Measurements from ENCODE around the gene THBS4.

THBS4 gene

DNA sequence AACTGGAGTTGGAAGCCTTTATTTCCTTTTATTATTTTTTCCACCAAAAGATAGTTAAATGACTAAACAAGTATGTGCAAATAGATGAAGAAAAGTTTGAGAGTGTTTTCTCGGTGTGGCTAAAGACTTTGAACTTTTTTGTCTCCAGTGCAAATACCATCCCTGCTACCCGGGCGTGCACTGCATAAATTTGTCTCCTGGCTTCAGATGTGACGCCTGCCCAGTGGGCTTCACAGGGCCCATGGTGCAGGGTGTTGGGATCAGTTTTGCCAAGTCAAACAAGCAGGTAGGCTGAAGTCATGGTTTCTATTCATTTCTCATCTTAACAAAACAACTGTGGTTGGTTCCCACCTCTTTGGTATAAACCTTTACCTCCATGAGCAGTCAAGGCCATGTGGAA is 26.4 kb downstream of the THBS4 start:
- H3K36me3 ChIP-seq = no peaks in the 10 kb centered on the region
- no peak overlapping the region for H3K9ac ChIP-seq
- no peaks in the 10 kb centered on the region for H3K9me3 ChIP-seq
- H3K27ac ChIP-seq = no peak overlapping the region
- peaks cover 7% of the 10 kb centered on the region for H3K4me1 ChIP-seq
- H3K4me3 ChIP-seq = no peak overlapping the region
- no peak for TF ChIP-seq Cebpa-rat (IDR thresholded peaks at IDR 0.05)
- no peaks in the 10 kb centered on the region for H3K27me3 ChIP-seq
- H3K4me2 ChIP-seq = no peak overlapping the region
- H4K20me1 ChIP-seq = no peaks in the 10 kb centered on the region

DNA sequence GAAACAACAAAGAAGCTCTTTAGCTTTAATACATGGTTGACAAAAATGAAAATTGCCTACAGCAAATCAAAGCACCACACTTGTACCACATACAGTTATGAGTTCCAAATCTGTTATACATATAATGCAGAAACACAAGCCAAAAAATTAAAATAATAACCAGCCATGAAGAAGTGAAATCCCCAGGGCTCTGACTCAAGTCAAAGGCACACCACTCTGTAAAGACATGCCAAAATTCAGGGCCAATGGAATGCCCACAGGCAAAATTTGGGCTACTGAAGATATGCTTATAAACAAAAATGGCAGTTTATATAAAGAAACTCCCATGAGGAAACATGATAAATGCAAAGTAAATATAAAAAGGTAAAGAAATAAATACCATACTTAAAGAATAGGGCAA is 29.0 kb downstream of the THBS4 start:
- Histone ChIP-seq H3K36me3 (no peaks in the 10 kb centered on the region), H3K9me3 (no peaks in the 10 kb centered on the region), H3K4me1 (peaks cover 31% of the 10 kb centered on the region), H3K9ac (no peak overlapping the region), H3K27ac (no peak overlapping the region), H3K4me2 (no peak overlapping the region), H3K27me3 (no peaks in the 10 kb centered on the region), H3K4me3 (no peak overlapping the region), H4K20me1 (no peaks in the 10 kb centered on the region)
- no peak for TF ChIP-seq Cebpa-rat (IDR thresholded peaks at IDR 0.05)

DNA sequence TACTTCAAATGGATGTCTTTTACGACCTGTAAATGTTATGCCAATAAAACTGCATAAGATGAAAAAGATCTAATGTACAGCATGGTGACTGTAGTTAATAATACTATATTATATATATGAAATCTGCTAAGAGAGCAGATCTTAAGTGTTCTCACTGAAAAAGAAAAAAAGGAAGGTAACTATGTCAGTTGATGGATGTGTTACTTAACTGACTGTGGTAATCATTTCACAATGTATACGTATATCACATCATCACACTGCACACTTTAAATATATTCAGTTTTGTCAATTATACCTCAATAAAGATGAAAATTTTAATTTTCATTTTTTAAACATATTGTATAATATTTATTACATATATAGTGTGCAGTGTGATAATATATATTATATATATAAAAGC is 31.9 kb downstream of the THBS4 start:
- Histone ChIP-seq H3K36me3 (no peaks in the 10 kb centered on the region), H3K4me2 (peak overlapping the region; percentile 82; the same call in 1 of the 2 replicates), H3K4me3 (no peak overlapping the region), H3K9ac (no peak overlapping the region), H3K9me3 (no peaks in the 10 kb centered on the region), H3K27me3 (no peaks in the 10 kb centered on the region), H4K20me1 (no peaks in the 10 kb centered on the region), H3K27ac (no peak overlapping the region), H3K4me1 (peaks cover 53% of the 10 kb centered on the region)
- TF ChIP-seq Cebpa-rat (IDR thresholded peaks at IDR 0.05) = no peak

DNA sequence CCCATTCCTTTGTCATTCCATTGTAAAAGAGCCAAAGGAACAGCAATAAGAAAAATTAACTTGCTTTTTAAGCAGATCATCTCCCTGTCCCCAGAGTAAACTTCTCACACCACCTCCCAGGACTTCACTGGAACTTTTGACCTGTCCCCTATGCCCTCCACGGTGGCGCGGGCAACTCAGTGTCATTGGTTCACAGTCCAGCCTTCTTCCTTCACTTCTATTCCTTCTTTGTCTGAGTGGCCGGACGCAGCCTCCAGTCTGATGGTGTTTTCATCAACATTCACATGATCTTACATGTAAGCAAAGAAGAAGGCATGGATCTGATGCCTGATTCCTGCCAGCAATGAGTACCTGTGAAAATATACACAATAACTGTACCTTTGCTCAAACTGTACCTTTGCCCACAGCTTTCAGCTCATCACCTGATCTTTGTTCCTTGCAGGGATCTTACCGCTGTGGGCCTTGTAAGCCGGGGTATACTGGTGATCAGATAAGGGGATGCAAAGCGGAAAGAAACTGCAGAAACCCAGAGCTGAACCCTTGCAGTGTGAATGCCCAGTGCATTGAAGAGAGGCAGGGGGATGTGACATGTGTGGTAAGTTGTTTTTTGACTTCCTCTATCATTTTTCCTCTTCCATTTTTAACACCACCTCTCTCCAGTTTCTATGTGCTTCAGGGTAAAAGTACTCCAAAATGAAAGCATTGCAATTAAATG is 32.5 kb downstream of the THBS4 start:
- TF ChIP-seq Cebpa-rat (IDR thresholded peaks at IDR 0.05) = no peak
- no peak overlapping the region for H3K9ac ChIP-seq
- H3K9me3 ChIP-seq = no peaks in the 10 kb centered on the region
- H3K27me3 ChIP-seq = no peaks in the 10 kb centered on the region
- no peak overlapping the region for H3K4me3 ChIP-seq
- H3K4me2 ChIP-seq = peak overlapping the region; percentile 82
- peaks cover 6% of the 10 kb centered on the region; the same call in 1 of the 2 replicates for H3K36me3 ChIP-seq
- no peaks in the 10 kb centered on the region for H4K20me1 ChIP-seq
- peaks cover 60% of the 10 kb centered on the region for H3K4me1 ChIP-seq
- H3K27ac ChIP-seq = peak overlapping the region; percentile 88; the same call in 1 of the 2 replicates

DNA sequence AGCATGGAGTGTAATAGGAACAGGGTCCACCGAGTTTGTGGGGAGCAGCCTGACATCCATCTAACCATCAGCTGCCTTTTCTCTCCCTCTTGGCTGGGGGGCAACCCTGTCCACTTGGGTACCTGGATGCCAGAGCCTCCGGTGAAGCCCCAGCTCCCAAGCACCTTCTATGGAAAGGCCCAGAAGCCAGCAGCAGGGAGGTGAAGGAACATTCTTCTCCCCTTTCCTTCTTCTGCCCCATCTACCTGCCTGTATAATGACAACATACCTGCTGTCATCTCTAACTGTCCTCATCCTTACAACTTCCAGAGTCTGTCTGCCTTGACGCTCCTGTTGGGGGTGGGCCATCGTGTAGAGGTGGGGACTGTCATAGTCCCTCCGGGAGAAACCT is 33.1 kb downstream of the THBS4 start:
- no peak for TF ChIP-seq Cebpa-rat (IDR thresholded peaks at IDR 0.05)
- H3K27ac ChIP-seq = peak overlapping the region; percentile 88

DNA sequence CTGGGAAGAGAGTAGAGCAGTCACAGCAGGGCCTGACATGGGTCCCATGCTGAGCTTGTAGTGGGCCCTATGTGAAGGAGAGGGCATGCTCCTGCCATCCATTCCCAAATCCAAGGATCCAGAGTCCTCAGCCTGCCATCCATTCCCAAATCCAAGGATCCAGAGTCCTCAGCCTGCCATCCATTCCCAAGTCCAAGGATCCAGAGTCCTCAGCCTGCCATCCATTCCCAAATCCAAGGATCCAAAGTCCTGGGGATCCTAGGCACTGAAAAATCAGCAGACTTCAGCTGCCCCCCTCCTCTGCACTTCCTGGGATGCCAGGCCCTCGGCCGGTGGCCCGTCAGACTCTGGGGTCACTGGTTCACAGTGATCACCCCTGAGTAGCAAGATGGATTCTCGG is 33.6 kb downstream of the THBS4 start:
- Histone ChIP-seq H3K4me1 (peaks cover 63% of the 10 kb centered on the region), H3K27ac (peak overlapping the region; percentile 88), H4K20me1 (no peaks in the 10 kb centered on the region), H3K9me3 (no peaks in the 10 kb centered on the region), H3K36me3 (peaks cover 7% of the 10 kb centered on the region; the same call in 1 of the 2 replicates), H3K9ac (no peak overlapping the region), H3K27me3 (no peaks in the 10 kb centered on the region), H3K4me3 (no peak overlapping the region), H3K4me2 (peak overlapping the region; percentile 82)
- TF ChIP-seq Cebpa-rat (IDR thresholded peaks at IDR 0.05) = no peak

More for the DNA sequence above, 33.1 kb downstream of the THBS4 start:
- H3K4me1 ChIP-seq = peaks cover 62% of the 10 kb centered on the region
- peak overlapping the region; percentile 82 for H3K4me2 ChIP-seq
- no peaks in the 10 kb centered on the region for H4K20me1 ChIP-seq
- H3K27me3 ChIP-seq = no peaks in the 10 kb centered on the region
- no peak overlapping the region for H3K9ac ChIP-seq
- peaks cover 7% of the 10 kb centered on the region; the same call in 1 of the 2 replicates for H3K36me3 ChIP-seq
- H3K4me3 ChIP-seq = no peak overlapping the region
- no peaks in the 10 kb centered on the region for H3K9me3 ChIP-seq

DNA sequence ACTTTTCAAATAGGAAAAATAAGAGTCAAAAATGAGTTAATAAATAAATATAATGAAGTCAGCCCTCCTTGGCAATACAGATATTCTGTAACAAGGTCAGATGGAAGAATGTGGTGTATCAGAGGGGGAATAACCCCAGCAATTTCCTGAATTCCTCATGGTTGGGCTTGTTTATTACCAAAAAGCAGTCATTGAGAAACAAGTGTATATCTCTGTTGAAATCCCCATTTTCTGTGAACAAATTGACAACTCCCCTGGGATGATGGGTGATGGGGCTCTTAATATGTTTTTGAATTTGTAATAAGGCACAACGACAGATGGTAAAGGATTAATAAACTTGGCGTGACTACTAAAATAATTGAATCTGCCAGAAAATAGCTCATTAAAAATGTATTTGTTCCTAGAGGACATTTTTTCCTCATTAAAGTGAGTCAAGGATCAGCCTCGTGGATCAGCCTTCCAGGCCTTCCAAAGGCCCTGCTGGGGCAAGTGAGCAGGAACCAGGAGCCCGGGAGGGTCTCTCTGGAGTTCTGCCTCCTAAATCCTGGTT is 34.2 kb downstream of the THBS4 start:
- no peak for TF ChIP-seq Cebpa-rat (IDR thresholded peaks at IDR 0.05)
- no peaks in the 10 kb centered on the region for H3K27me3 ChIP-seq
- H4K20me1 ChIP-seq = no peaks in the 10 kb centered on the region
- peaks cover 68% of the 10 kb centered on the region for H3K4me1 ChIP-seq
- H3K4me2 ChIP-seq = peak overlapping the region; percentile 82
- peaks cover 7% of the 10 kb centered on the region; the same call in 1 of the 2 replicates for H3K36me3 ChIP-seq
- H3K4me3 ChIP-seq = peak overlapping the region; percentile 51
- no peaks in the 10 kb centered on the region for H3K9me3 ChIP-seq
- peak overlapping the region; percentile 69 for H3K9ac ChIP-seq
- peak overlapping the region; percentile 88 for H3K27ac ChIP-seq

DNA sequence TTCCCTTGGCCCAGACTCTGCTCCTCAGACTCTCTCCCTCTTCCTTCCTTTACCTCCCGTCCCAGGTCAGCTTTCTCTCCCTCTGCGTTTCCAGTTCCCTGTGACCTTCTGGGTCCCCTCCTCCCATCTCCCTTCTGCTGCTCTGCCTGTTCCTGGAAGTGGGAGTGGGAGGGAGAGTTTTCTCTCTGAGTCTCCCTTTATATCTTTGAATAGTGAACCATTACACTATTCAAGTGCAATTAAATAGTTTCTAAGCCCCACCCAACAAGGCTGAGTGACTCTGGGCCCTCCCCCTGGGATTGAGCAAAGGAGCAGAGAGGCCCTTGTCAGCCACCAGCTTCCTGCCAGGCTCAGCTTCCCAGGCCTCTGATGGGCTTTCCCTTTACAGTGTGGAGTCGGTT is 34.8 kb downstream of the THBS4 start:
- Histone ChIP-seq H3K4me2 (peak overlapping the region; percentile 82), H3K9me3 (no peaks in the 10 kb centered on the region), H3K4me3 (peak overlapping the region; percentile 51), H3K36me3 (peaks cover 7% of the 10 kb centered on the region; the same call in 1 of the 2 replicates), H3K27ac (peak overlapping the region; percentile 88), H3K4me1 (peaks cover 69% of the 10 kb centered on the region), H3K9ac (peak overlapping the region; percentile 69), H4K20me1 (no peaks in the 10 kb centered on the region), H3K27me3 (no peaks in the 10 kb centered on the region)
- TF ChIP-seq Cebpa-rat (IDR thresholded peaks at IDR 0.05) = no peak

DNA sequence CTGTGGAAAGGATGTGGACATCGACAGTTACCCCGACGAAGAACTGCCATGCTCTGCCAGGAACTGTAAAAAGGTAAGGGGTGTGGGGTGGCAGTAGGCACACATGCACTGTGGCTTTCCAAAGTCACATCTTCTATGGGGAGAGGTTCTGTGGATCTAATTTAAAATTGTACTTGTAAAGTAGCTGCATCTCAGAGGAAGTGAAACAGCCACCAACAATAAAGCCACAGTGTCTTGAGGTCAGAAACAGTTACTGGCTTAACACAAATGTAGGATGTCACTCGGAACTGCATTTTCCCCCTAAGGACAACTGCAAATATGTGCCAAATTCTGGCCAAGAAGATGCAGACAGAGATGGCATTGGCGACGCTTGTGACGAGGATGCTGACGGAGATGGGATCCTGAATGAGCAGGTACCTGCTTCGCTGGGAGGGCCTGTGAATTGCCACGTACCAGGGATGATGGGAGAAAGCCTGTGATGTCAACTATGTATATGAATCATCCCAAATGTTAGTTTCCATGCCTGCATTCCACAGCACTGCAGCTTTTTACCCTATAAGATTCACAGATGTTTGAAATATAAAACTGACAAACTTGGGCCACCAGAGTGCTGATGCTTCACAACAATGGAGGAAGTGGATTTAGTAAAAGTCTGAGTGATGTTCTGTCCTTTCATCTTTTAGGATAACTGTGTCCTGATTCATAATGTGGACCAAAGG is 35.3 kb downstream of the THBS4 start:
- Histone ChIP-seq H3K4me1 (peaks cover 69% of the 10 kb centered on the region), H3K4me2 (peak overlapping the region; percentile 82), H3K9me3 (no peaks in the 10 kb centered on the region), H3K27me3 (no peaks in the 10 kb centered on the region), H3K4me3 (peak overlapping the region; percentile 51), H3K9ac (peak overlapping the region; percentile 69), H4K20me1 (no peaks in the 10 kb centered on the region), H3K36me3 (peaks cover 7% of the 10 kb centered on the region; the same call in 1 of the 2 replicates), H3K27ac (peak overlapping the region; percentile 88)
- no peak for TF ChIP-seq Cebpa-rat (IDR thresholded peaks at IDR 0.05)
